RKO (cell line): Measurements from ENCODE around the gene POU3F3.

Experiments used
- DNase-seq: peaks from one replicate; pipeline ENCODE4 v3.0.0-alpha.2; 2016; ENCODE audit warnings: low spot score

Gene POU3F3

DNA sequence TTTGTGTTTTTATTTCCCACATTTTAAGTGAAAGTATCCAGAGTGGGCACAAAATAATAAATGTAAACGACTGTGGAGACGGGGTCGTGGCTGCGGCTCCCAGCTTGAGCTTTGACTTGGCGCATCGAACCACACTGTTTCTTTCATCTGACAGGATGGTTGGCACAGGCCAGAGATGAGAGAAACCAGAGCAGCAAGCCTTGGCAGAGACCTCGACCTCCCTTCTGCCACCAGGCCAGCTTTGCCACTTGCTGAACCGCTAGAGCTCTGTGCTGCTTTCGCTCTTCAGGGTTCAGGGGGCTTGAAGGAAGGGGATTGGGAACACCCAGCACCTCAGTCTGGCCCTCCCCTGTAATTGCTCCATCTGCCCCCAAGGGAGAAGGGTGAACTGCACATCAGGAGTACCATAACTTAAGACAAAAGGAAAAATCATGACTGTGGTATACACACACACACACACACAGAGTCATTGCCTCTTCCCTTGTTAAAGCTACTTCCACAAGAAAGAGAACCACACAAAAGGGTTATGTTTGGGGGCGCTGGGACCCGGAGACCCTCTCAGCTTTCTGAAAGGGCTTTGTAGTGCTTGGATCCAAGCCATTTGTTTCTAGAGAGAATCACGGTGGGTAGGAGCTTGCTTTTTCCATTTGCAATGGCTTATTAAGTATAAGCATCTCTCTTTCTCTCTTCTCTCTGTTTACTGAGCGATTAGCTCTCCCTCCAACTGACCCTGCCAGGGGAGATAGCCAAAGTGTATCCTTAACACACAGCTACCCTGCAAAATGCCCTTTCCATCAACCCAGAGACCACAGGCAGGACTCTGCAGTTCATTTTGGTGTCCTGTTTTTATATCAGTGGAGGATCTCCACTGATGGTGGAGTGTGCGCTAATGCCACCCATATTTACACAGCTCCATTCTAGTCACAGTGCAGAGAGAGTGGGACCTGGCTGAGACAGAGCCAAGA is 23.0 kb downstream of the POU3F3 start:
- no peak for DNase-seq

DNA sequence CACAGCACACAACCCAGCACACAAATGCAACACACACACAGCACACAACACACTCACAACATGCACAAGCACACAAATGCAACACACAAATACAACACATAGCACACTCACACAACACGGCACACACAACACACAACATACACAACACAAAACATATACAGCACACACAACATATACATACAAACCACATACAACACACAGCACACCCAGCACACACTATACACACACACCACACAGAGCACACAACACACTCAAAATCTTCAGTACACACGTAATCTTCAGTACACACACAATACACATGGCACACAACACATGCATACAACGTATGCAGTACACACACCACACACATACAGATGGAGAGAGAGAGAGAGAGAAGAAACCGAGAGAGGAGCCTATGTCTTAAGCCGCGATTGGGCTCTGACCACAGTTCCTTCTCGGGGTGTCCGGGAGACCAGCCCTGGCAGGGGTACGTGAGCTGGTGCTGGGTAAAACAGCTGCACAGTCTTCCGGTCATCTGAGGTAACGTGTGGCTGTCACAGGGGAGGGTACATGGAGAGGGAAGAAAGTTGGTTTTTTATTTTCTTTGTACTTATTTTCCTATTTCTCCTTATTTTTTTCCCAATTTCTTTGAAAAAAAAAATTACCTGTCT is 25.1 kb downstream of the POU3F3 start:
- no peak for DNase-seq

DNA sequence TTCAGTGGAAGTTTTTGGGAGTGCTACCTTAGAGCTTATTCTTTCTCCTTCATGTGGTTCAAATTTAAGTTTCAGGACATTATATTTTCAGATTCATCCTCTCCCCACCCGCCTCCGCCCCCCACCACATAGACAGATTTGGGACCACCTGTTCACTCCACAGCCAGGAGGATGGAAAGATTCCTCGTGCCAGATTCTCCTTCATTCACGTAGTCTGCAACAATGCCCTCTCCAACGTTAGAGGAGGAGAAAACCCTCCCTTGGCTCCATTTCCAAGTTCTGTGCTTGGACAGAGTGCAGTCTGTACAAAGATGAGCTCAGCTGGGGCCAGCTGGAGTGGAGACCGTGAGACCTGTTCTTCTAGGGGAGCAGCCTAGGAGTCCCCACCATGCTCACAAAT is 26.2 kb downstream of the POU3F3 start:
- no peak for DNase-seq

DNA sequence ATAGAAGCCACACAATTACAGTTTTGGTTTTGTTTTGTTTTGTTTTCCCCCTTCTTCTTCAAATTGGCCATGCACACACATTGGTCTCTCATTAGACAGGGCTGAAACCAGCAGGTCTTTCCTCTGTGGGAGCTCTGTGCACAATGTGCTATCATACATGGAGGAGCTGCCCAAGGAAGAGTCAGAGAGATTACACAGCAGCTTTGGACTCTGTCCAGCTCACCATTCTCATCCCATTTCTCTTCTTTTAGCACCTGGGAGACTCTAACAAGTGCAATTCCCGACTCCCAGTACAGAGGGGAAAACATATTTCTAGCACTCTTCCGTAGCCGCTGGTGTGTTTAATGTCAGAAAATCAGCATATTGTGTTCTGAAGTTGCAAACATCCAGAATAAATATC is 29.4 kb downstream of the POU3F3 start:
- DNase-seq = no peak

DNA sequence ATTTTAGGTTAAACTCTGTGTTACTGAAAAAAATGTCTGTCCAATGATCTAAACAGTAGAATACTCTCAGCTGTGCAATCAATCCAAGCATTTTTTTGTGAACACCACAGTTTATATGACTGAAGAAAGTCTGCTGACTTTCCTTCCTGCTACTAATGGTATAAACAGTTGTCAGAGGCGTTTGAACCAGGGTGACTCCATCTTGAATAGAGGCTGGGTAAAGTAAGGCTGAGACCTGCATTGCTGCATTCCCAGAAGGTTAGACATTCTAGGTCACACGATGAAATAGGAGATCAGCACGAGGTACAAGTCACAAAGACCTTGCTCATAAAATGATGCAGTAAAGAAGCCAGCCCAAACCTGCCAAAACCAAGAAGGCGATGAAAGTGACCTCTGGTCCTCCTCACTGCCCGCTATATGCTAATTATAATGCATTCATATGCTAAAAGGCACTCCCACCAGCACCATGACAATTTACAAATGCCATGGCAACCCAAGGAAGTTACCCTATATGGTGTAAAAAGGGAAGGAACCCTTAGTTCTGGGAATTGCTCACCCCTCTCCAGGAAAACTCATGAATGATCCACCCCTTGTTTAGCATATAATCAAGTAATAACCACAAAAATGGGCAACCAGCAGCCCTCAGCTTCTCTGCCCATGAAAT is 31.3 kb downstream of the POU3F3 start:
- DNase-seq = no peak

DNA sequence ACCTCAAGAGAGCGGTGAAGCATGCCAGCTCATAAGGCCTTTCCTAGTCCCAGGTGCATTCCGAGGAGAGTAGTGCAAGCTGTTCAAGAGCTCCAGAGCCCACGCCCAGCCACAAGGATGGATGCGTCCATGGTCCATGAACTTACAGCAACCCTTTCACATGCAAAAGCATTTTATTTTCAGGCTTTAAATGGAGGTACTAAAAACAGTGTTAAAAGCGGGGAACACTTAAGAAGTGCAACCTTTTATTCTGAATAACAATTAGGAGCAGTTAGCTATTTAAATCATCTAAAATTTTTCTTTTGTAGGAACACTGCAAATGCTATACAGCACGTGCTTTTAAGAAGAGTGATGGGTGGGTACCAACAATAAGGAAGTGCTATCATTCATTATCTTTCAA is 33.8 kb downstream of the POU3F3 start:
- DNase-seq = no peak

DNA sequence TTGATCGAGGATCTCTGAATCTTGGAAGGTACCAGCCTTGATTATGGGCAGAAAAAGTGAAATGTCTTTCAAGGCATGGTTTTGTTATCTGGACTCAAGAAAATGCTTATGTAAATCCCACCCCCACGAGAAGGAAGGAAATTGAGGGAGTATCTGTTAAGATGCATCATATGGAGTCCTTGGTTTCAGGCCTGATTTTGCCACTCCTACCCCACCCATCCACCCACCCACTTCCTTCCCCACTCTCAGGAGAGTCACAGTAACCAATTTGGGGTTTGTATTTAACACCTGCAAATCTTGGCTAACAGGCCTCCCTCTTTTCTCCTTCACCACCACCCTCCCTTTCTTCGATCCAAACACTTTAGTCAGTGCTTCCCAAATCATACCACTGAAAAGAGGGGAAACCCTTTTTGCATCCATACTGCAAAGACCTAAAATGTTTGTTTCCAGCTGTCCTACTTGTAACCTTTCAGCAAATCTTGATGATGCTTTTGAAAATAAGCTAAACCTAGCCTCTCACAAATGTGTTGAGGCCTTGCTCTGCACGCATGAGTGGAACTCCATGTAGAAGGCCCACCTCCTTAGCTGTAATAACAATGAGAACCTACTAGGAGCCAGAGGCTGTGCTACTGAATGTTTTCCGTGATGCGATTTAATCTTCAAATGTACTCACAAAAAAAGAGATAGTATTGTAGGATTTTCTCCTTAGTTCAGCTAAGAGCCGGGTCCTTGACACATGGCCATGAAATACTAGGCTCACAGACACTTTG is 34.8 kb downstream of the POU3F3 start:
- DNase-seq = no peak

DNA sequence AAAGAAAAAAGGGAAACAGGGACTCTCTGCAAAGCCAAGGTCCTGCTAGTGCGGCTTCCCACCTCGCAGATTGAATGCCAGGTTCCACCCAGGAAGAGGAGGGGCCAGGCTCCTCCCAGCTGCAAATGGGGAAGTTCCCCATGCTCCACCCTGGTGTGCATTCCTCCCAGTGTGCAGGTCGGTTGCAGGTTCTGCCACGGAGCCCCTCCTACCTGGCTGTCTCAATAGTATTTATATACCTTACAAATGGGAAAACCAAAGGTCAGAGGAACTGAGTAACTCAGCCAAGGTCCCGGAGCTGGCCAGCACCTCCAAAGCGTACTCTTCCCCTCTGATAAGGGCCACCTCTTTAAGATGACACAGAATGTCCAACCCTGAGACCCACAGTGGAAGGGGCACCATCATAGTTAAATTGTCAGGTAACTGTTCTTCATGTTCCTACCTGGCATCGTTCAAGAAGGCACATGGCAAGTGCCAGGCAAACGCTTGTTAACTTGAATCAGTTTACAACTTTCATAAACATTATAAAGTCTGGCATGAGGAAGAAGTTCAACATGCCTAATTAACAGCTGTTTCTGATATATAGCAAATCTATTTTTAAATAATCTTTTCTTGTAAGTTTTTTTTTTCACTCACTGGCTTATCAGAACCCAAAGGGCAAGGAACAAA is 35.5 kb downstream of the POU3F3 start:
- DNase-seq = no peak

DNA sequence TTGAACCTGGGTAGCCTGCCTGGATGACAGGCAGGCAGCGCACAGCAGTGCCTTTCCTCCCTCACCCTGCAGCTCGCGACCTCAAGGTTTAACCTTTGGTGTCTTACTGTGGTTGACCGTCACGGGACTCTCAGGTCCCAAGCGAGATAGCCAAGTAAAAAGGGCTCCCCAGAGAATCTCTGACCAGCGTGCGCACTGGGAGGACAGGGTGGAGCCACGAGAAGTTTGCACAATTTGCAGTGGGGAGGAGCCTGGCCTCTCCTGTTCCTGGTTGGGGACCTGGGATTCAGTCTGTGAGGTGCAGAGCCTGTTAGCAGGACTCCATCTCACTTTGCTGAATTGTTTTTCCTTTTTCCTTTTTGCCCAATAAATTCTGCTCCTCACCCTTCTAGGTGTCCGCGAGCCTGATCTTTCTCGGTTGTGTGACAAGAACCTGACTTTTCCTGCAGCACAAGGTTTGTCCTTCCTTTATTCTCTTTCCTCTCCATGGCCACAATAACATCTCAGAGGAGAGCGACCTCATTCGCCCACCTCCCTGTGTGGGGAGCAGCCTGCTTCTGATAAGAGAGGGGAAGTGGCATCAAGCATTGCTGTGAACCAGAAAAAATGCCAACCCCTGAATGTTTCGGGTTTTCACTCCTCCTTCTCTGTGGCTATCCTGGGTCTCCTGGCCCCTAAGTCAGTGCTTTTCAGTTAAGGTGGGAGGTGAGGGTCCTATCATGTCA is 36.2 kb downstream of the POU3F3 start:
- no peak for DNase-seq

DNA sequence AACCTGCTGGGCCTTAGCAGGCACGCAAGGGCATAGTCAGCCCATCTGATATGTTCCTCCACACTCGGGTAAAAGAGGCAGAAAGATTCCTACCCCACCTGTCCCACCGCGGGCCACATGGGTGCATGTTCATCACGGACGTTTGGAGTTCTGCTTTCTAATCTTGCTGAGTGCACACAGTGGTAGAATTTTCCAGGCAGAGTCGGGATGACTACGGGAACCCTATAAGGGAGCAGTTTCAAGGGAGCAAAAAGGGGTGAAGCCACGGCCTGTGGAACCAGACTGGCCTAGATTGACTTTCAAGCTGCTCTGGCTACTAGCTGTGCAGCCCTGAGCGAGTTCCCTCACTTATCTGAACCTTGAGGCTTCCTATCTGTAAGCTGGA is 36.8 kb downstream of the POU3F3 start:
- DNase-seq = no peak

DNA sequence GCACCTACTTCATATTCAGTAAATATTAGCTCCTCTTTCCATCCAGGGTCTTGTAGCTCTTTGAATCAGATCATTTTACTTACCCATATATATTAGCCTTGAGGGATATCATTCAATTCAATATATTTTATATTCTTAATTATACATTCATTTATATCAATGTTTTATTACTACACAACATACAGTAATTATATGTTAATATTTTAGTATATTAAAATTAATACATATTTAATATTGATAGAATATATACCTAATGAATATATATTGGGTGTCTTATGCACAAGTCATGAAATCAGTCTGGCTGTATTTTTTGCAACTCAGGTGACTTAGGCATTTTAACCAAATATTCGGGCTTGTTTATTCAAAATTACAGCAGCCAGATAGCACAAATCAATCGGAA is 37.2 kb downstream of the POU3F3 start:
- DNase-seq = no peak

DNA sequence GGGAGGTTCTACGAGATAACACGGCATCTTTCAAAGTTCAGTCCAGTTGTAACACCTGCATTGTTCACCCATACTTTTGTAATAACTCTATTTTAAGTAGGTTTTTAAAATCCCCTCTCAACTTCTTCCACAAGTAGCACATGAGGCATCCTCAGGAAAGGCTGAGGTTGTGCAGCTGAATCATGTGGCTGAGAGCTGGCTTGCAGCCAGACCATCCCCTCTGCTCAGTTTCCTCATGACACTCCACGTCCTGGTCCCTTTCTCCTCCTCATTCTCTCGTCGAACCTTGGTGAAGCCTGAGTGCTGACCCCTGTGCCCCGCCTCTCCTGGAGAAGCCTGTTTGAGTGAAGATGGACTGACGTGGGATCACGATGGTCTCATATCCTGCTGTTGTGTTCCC is 42.5 kb downstream of the POU3F3 start:
- DNase-seq = no peak

DNA sequence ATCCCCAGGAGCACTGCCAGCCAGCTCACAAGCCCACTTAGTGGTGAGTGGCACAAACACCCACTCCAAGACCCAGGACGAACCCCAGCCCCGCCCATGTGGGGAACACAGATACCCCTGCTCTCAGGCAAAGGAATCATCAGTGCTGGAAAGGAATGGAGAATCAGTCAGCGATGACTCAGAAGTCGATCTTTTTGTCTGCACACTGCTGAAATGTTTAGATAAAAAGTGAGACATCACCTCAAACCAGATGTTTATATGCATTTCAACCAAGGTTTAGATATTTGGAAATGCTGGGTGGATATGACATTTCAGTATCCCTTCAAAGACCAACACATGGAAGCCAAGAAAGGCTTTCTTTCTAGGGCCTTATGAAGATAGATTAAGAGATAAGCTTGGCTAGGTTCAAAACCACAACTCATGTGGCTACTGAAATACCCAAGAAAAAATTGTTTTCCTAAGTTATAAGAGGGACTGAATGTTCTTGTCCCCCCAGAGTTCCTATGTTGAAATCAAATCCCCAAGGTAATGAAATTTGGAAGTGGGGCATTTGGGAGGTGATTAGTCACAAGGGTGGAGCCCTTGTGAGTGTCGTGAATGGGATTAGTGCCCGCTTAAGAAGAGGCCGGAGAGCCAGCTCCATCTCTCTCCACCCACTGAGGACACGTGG is 43.7 kb downstream of the POU3F3 start:
- no peak for DNase-seq

DNA sequence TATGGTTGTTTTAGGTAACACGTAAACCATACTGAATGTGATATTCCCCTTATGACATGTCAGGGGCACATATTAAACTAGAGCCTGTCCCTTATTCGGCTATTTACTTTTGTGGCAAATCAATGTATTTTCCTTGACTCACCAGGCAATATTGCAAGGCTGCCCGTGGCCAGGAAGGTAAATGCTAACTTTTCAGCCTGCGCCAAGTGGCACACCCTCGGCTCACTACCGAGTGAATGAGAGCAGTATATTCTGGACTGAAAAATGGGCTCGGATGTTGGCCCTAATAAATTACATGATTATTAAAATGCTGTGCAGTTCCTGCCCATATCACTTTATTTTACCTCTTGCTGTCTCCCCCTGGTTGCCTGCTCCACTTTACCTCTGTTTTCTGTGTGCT is 46.7 kb downstream of the POU3F3 start:
- no peak for DNase-seq

DNA sequence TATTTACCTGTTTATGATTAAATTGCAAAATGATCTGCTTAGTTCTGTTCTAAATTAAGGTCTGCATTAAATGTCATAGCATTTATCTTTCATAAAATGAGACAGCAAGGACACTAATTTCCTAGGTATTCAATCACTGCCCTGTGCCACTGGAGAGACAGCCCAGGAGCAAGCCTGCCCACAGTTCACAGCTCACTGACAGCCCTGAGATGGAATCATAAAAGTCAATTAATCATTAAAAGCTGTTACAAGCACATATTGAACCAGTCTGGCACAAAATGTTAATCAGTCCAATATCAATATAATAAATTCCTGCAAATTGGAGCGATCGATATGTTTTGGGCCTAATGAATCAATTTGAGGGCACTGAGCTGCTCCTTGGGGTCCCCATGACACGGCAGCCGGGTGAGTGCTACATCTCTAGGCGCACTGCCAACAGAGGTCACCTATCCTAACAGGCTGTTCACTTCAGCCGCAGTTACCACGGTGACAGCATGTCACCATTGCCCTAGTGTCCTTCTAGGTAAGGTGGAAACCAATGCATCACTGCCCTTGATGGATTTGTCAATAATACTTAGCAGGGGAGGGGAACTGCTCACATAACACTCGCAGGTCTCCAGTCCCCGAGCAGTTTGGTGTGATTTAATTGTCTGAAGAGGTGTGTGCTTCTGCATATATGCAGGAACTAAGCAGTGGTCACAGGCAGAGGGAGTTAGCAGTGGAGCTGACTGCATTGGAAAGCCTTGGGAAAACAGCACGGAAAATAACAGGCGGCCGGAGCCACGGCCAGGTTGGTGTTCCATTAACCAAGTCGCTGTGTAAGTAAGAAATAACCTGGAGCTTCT is 47.3 kb downstream of the POU3F3 start:
- no peak for DNase-seq

DNA sequence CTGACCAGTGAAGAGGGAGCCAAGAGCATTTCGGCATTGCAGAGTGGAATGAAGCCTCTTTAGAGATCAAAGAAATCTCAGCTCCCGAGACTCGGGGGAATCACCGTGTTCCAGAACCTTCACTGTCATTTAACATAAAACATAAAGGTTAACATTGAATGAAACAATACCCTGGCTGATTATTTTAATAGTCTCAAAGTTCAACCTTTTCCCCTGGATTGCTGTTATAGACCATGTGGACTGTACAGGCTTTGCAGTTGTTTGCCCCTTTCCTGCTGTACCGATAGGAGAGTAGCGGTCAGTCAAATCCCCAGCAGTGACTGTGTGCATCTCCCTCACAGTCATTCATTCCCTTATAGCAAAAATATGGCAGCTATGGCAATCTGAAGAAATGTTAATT is 48.4 kb downstream of the POU3F3 start:
- no peak for DNase-seq
